Uterus (tissue), 2 donors: ENCODE measurements around the gene PRKN.

Experiments
- POLR2A ChIP-seq, 2 donors: fragments of 450-650 bp; IDR thresholded peaks; one replicate each; pipeline ENCODE4 v1.6.1; 2016; ENCODE audit warnings: antibody characterized with exemption in 2 of 2, mild to moderate bottlenecking in 1 of 2, moderate library complexity in 1 of 2
- TF ChIP-seq, protein P1 (sequence below), 4 experiments: fragments of 200-600 bp in 2 of 4; fragments of 450-650 bp in 2 of 4; sonication (generic) in 2 of 4; IDR thresholded peaks; one replicate each; pipeline ENCODE4 v1.5.1; 2016 to 2019; ENCODE audit warnings: antibody characterized with exemption in 4 of 4, mild to moderate bottlenecking in 2 of 4, moderate library complexity in 1 of 4

DNA sequence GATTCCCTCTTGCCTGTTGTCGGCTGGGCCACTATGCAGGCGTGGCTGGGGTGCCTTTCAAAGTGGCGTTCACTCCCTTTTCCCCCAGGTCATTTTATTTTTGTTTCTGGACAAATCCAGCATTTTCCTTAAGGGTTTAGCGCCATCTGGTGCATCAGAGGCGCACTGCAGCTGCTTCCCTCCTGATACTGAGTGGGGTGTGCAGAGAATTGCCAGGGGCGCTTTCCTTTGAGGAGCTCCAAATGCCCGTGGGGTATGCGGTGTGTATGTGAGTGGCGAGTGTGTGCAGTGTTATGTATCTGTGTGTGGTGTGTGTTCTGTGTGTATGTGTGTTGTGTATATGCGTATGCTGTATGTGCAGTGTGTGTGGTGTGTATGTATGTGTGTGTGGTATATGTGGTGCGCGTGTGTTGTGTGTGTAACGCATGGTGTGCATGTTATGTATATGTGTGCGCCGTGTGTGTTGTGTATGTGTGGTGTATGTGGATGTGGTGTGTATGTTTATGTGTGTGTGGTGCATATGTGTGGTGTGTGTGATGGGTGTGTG, 1353.6 kb downstream of the PRKN start:
- no peak for TF ChIP-seq POLR2A (IDR thresholded peaks at IDR 0.05)
- TF ChIP-seq, protein P1, sequence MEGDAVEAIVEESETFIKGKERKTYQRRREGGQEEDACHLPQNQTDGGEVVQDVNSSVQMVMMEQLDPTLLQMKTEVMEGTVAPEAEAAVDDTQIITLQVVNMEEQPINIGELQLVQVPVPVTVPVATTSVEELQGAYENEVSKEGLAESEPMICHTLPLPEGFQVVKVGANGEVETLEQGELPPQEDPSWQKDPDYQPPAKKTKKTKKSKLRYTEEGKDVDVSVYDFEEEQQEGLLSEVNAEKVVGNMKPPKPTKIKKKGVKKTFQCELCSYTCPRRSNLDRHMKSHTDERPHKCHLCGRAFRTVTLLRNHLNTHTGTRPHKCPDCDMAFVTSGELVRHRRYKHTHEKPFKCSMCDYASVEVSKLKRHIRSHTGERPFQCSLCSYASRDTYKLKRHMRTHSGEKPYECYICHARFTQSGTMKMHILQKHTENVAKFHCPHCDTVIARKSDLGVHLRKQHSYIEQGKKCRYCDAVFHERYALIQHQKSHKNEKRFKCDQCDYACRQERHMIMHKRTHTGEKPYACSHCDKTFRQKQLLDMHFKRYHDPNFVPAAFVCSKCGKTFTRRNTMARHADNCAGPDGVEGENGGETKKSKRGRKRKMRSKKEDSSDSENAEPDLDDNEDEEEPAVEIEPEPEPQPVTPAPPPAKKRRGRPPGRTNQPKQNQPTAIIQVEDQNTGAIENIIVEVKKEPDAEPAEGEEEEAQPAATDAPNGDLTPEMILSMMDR (IDR thresholded peaks at IDR 0.05): peak; percentile 86 to 99 (median 94)
